Testis (tissue), 2 donors: ENCODE data around the gene DUSP28.

Experiments
- CTCF ChIP-seq, 3 experiments: fragments of 450-650 bp in 2 of 3; fragments of 200-600 bp in 1 of 3; sonication (generic) in 1 of 3; IDR thresholded peaks; one replicate each; pipeline ENCODE4 v1.5.1; 2016 to 2019; ENCODE audit warnings: antibody characterized with exemption in 3 of 3, mild to moderate bottlenecking in 2 of 3, moderate library complexity in 1 of 3
- POLR2A ChIP-seq: fragments of 450-650 bp; IDR thresholded peaks from one replicate; pipeline ENCODE4 v1.6.1; 2017; ENCODE audit warnings: antibody characterized with exemption, mild to moderate bottlenecking, moderate library complexity

- TF ChIP-seq CTCF (IDR thresholded peaks at IDR 0.05) = no peak
- TF ChIP-seq POLR2A = no peak
Observed at GRCh38 chr2:240596491-240596931, 36.4 kb downstream of the DUSP28 start.
